Lower leg skin (tissue), 3 donors: Measurements from ENCODE around the gene NUCB1.

Source experiments
- POLR2A ChIP-seq, 2 donors: fragments of 450-650 bp; IDR thresholded peaks; one replicate each; pipeline ENCODE4 v1.6.1; 2016 to 2017; ENCODE audit warnings: antibody characterized with exemption in 2 of 2, mild to moderate bottlenecking in 1 of 2, moderate library complexity in 1 of 2
- TF ChIP-seq, protein P1 (sequence below), 3 donors: fragments of 450-650 bp; IDR thresholded peaks; one replicate each; pipeline ENCODE4 v1.5.1; 2016; ENCODE audit warnings: antibody characterized with exemption in 3 of 3, mild to moderate bottlenecking in 3 of 3, moderate library complexity in 2 of 3

DNA sequence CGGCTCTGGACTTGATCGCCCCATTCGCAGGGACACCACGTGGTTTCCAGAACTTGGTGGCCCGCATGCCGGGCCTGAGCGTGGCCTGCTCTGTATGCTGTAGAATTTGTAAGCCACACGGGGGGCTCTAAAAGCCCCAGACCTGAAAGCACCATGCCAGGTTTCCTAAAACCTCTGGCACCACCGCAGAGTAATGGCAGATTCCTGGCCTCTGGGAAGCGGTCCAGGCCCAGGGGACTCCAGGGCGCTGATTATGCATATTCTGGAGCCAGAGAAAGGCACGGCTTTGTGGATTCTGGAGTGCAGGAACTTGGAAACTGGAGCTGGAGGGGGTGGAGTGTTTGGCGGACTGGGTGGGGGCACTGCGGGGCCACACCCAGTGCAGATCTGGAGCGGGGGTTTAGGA lies 68.7 kb downstream of the NUCB1 start:
- TF ChIP-seq, protein P1, sequence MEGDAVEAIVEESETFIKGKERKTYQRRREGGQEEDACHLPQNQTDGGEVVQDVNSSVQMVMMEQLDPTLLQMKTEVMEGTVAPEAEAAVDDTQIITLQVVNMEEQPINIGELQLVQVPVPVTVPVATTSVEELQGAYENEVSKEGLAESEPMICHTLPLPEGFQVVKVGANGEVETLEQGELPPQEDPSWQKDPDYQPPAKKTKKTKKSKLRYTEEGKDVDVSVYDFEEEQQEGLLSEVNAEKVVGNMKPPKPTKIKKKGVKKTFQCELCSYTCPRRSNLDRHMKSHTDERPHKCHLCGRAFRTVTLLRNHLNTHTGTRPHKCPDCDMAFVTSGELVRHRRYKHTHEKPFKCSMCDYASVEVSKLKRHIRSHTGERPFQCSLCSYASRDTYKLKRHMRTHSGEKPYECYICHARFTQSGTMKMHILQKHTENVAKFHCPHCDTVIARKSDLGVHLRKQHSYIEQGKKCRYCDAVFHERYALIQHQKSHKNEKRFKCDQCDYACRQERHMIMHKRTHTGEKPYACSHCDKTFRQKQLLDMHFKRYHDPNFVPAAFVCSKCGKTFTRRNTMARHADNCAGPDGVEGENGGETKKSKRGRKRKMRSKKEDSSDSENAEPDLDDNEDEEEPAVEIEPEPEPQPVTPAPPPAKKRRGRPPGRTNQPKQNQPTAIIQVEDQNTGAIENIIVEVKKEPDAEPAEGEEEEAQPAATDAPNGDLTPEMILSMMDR (IDR thresholded peaks at IDR 0.05) = no peak
- no peak for TF ChIP-seq POLR2A (IDR thresholded peaks at IDR 0.05)
